Ishikawa (cell line): ENCODE results near the gene WDR70.

Experiments
- CEBPB ChIP-seq: IDR thresholded peaks from 2 replicates; pipeline ENCODE4 v1.6.1; 2012
- CREB1 ChIP-seq: IDR thresholded peaks from 2 replicates; pipeline ENCODE4 v1.6.1; 2012; ENCODE audit warnings: low read depth
- EGR1 ChIP-seq: IDR thresholded peaks from 2 replicates; pipeline ENCODE4 v1.6.1; 2012
- EP300 ChIP-seq: IDR thresholded peaks from 2 replicates; pipeline ENCODE4 v1.6.1; 2012; ENCODE audit warnings: borderline replicate concordance
- FOXM1 ChIP-seq: IDR thresholded peaks from 2 replicates; pipeline ENCODE4 v1.6.1; 2012; ENCODE audit warnings: low read depth, borderline replicate concordance
- NFIC ChIP-seq: IDR thresholded peaks from 2 replicates; pipeline ENCODE4 v1.6.1; 2012
- RAD21 ChIP-seq: IDR thresholded peaks from 2 replicates; pipeline ENCODE4 v1.6.1; 2012; ENCODE audit warnings: low read depth
- TAF1 ChIP-seq: IDR thresholded peaks from 2 replicates; pipeline ENCODE4 v1.6.1; 2012; ENCODE audit warnings: low read depth, mild to moderate bottlenecking
- TCF12 ChIP-seq: IDR thresholded peaks from 2 replicates; pipeline ENCODE4 v1.6.1; 2012; ENCODE audit warnings: low read depth
- TEAD4 ChIP-seq: IDR thresholded peaks from 2 replicates; pipeline ENCODE4 v1.6.1; 2012
- YY1 ChIP-seq: IDR thresholded peaks from 2 replicates; pipeline ENCODE4 v1.6.1; 2012; ENCODE audit warnings: low read depth
- ZBTB7A ChIP-seq: IDR thresholded peaks from 2 replicates; pipeline ENCODE4 v1.6.1; 2012; ENCODE audit warnings: low read depth
- TF ChIP-seq, protein P1 (sequence below): IDR thresholded peaks from 2 replicates; pipeline ENCODE4 v1.6.1; 2012
- TF ChIP-seq, protein P2 (sequence below): IDR thresholded peaks from 2 replicates; pipeline ENCODE4 v1.6.1; 2012
- TF ChIP-seq, protein P3 (sequence below): IDR thresholded peaks from 2 replicates; pipeline ENCODE4 v1.6.1; 2012; ENCODE audit warnings: low read depth, mild to moderate bottlenecking

The WDR70 gene

DNA sequence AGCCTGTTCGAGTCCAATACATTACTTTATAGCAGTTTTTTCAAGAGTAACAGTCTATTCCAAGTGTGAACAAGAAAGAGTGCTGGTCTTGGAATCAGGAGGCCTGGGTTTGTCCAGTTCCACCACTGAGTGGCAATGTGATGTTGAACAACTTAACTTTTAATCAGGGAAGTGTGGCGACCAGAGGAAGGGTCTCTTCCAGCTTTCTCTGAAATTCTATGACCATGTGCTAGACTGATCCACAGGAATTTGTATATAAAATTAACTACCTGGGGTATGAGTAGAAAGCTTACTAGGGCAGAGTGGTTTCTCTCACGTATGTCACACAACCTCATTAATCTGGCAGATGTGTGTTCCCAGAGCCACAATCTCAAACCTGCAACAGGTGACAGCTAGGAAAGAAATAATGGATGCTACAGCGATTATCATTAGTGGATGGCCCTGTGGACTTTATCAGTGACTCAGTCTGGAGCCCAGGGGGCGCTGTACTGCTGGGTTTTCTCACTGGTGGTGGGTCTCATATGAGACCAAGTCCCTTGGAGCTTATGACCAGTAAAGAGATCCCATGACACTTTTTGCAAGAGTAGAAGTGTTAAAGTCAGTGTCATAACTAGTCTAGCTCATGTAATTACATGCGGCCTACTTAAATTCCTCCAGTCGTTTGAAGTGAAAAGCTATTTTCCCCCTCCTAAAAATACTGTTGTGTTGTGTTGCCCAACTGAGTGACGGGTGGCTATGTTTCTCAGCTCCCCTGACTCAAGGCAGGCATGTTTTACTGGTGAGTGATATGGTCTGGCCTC lies 344.2 kb downstream of the WDR70 start:
- no peak for TF ChIP-seq CEBPB
- no peak for TF ChIP-seq ZBTB7A
- no peak for TF ChIP-seq YY1
- TF ChIP-seq, protein P1, sequence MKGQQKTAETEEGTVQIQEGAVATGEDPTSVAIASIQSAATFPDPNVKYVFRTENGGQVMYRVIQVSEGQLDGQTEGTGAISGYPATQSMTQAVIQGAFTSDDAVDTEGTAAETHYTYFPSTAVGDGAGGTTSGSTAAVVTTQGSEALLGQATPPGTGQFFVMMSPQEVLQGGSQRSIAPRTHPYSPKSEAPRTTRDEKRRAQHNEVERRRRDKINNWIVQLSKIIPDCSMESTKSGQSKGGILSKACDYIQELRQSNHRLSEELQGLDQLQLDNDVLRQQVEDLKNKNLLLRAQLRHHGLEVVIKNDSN = no peak
- peak; percentile 35 for TF ChIP-seq RAD21
- TF ChIP-seq TEAD4 = no peak

DNA sequence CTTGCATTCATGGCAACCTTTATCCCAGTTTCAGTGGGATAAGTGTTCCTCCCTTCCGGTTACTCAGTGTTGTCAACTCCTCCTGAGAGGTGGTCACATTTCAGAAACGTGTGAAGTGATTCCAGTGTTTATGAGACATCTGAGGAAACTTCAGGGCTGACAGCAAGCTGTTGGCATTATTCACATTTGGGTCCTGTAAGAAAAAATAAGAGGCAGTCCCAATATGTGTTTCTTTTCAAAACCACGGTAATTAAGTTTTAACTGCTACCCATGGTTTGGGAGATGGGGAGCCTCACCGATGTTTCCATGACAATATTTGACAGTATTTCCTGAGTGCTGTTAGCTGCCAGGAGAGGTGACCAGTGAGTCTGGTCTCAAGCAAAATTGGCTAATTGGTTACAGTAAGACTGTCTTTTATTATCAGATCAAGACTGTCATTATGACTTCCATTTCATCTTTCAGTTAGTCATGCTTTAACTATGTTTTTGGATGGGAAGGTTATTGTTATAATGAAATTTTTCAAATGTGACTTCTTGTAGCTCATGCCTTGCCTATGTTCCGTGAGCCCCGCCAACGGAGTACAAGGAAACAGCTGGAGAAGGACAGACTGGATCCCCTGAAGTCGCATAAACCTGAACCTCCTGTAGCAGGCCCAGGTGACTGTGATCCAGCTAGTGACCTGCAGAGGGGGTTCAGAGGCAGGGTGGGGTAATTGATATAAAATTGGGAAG lies 345.4 kb downstream of the WDR70 start:
- TF ChIP-seq YY1 = no peak
- TF ChIP-seq TCF12 = no peak
- no peak for TF ChIP-seq TAF1
- no peak for TF ChIP-seq RAD21
- no peak for TF ChIP-seq TEAD4
- TF ChIP-seq CREB1 = no peak
- no peak for TF ChIP-seq ZBTB7A
- no peak for TF ChIP-seq FOXM1
- TF ChIP-seq EP300 = no peak
- no peak for TF ChIP-seq EGR1
- no peak for TF ChIP-seq NFIC
- TF ChIP-seq, protein P1 = no peak
- TF ChIP-seq, protein P2, sequence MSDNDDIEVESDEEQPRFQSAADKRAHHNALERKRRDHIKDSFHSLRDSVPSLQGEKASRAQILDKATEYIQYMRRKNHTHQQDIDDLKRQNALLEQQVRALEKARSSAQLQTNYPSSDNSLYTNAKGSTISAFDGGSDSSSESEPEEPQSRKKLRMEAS = no peak
- TF ChIP-seq, protein P3, sequence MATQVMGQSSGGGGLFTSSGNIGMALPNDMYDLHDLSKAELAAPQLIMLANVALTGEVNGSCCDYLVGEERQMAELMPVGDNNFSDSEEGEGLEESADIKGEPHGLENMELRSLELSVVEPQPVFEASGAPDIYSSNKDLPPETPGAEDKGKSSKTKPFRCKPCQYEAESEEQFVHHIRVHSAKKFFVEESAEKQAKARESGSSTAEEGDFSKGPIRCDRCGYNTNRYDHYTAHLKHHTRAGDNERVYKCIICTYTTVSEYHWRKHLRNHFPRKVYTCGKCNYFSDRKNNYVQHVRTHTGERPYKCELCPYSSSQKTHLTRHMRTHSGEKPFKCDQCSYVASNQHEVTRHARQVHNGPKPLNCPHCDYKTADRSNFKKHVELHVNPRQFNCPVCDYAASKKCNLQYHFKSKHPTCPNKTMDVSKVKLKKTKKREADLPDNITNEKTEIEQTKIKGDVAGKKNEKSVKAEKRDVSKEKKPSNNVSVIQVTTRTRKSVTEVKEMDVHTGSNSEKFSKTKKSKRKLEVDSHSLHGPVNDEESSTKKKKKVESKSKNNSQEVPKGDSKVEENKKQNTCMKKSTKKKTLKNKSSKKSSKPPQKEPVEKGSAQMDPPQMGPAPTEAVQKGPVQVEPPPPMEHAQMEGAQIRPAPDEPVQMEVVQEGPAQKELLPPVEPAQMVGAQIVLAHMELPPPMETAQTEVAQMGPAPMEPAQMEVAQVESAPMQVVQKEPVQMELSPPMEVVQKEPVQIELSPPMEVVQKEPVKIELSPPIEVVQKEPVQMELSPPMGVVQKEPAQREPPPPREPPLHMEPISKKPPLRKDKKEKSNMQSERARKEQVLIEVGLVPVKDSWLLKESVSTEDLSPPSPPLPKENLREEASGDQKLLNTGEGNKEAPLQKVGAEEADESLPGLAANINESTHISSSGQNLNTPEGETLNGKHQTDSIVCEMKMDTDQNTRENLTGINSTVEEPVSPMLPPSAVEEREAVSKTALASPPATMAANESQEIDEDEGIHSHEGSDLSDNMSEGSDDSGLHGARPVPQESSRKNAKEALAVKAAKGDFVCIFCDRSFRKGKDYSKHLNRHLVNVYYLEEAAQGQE = no peak

DNA sequence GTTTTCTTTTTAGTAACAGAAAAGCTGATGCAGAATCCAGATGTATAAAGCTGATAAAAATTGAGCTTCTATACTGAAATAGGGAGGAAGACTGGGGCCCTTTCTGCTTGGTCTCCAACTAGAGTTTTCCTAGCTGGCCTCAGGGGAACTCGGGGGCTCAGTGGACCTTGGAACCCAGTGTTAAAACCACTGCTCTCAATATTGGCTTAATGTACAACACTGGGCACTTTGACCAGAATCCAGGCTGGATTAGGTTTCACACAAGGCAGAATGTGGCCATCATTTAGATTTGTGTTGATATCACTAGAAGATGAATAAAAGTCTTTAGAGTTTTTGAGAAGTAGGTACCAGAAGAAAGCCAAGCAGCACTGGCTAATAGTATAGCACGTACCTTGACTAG lies 346.1 kb downstream of the WDR70 start:
- TF ChIP-seq FOXM1 (no peak), TEAD4 (no peak), CEBPB (no peak), EGR1 (no peak), ZBTB7A (no peak), TAF1 (no peak), RAD21 (no peak), CREB1 (no peak), YY1 (no peak), TCF12 (no peak), NFIC (no peak), EP300 (no peak)
- TF ChIP-seq, protein P3 = no peak
- TF ChIP-seq, protein P2 = no peak
- TF ChIP-seq, protein P1 = no peak

DNA sequence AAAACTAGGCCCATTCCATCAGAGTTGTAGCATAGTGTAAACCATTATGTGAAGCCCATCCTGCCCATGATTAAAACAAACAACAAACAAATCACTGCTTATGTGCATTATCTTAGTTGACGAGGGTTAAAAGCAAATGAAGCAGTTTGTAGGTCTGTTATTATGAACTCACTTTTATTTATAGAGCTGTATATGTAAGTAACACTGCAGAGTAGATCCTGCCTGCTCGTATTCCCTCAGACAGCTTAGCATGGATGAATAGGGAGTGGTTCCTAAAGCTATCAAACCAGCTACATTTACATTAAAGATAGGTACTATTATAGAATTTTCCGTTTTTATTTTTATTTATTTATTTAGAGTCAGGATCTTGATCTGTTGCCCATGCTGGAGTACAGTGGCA lies 348.1 kb downstream of the WDR70 start:
- no peak for TF ChIP-seq CEBPB
- no peak for TF ChIP-seq TEAD4
- no peak for TF ChIP-seq ZBTB7A
- no peak for TF ChIP-seq FOXM1
- no peak for TF ChIP-seq EP300
- TF ChIP-seq, protein P2 = no peak

DNA sequence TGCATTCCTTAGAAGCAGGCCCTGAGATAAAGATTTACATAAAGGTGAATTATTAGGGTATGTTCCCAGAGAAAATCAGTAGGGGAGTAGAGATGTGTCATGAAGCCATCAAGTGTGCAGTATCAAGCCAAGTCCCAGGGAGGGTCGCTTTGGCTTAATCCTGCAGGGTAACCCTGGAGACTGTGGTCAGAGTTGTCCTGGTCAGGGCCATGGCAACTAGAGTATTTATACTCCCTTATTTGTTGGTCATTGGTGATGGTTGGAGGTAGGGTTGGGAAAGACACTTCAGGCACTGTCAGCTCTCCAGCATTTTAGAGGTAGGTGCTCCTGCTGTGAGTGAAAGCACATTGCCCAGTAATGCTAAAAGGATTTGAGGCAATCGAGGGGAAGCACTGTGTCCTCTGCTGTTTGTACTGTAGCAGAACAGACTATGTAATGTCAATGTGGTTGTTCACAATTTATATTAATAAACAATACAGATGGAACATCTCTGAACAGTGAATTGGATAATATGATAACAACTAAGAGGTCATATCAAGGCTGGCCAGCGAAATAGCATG lies 351.9 kb downstream of the WDR70 start:
- TF ChIP-seq RAD21 (no peak), TEAD4 (no peak), TAF1 (no peak), EGR1 (no peak), EP300 (no peak), ZBTB7A (no peak), TCF12 (no peak)
- TF ChIP-seq, protein P3 = no peak
- TF ChIP-seq, protein P2 = no peak
